CD4-positive, alpha-beta T cell (primary cell): Measurements from ENCODE around the gene TMEM132C. TPM values are rescaled to one million over a fixed set of nuclear protein-coding genes. Genes with fewer than 3 reads are reported as not detected.

Experiments used
- ATAC-seq: fragments of 200-7000 bp; cut with Tn5 transposase; one replicate; pipeline ENCODE4 v1.10.0; 2022; ENCODE audit warnings: mild to moderate bottlenecking; ENCODE audit not compliant: poor library complexity
- CTCF ChIA-PET: fragments of 350-600 bp; sonication (Branson Sonifier 250); formaldehyde crosslinking; loops from one replicate; lab custom pipeline; 2021; ENCODE audit warnings: antibody characterized with exemption, inconsistent platforms; lab: Charles Lee
- POLR2A ChIA-PET: fragments of 350-600 bp; sonication (Branson Sonifier 250); formaldehyde crosslinking; loops from one replicate; lab custom pipeline; 2021; ENCODE audit warnings: antibody characterized with exemption, inconsistent platforms; lab: Charles Lee
- DNase-seq, 14 experiments: peaks; one replicate each; pipeline ENCODE4 v3.0.0-alpha.2; 2013 to 2020; ENCODE audit warnings: mixed read lengths in 2 of 14
- H3K27ac ChIP-seq, 2 donors: one replicate each; pipeline versions ENCODE4 v1.5.1 to v1.7.0; 2013; ENCODE audit warnings: low read length in 2 of 2, low read depth in 1 of 2, mild to moderate bottlenecking in 1 of 2
- H3K27me3 ChIP-seq, 2 experiments: 1 replicate in 1 of 2; 2 replicates in 1 of 2; pipeline versions ENCODE4 v1.6.1 to v1.7.0; 2013; ENCODE audit warnings: low read length in 2 of 2, control low read depth in 1 of 2, mild to moderate bottlenecking in 1 of 2, moderate library complexity in 1 of 2; ENCODE audit not compliant: insufficient read depth in 2 of 2, control insufficient read depth in 1 of 2
- H3K36me3 ChIP-seq: one replicate; pipeline ENCODE4 v1.6.1; 2013; ENCODE audit warnings: low read length, control low read depth; ENCODE audit not compliant: insufficient read depth
- H3K4me1 ChIP-seq: one replicate; pipeline ENCODE4 v1.6.1; 2013; ENCODE audit warnings: low read length, control low read depth; ENCODE audit not compliant: insufficient read depth
- H3K4me3 ChIP-seq: one replicate; pipeline ENCODE4 v1.5.1; 2013; ENCODE audit warnings: mild to moderate bottlenecking, low read length, moderate library complexity
- H3K9me3 ChIP-seq, 2 experiments: 1 replicate in 1 of 2; 2 replicates in 1 of 2; pipeline versions ENCODE4 v1.6.1 to v1.7.0; 2013; ENCODE audit warnings: low read length in 2 of 2, mild to moderate bottlenecking in 2 of 2, control low read depth in 1 of 2, moderate library complexity in 1 of 2; ENCODE audit not compliant: control insufficient read depth in 1 of 2, insufficient read depth in 1 of 2
- H3K27ac Mint-ChIP-seq: one replicate; pipeline ENCODE4 v1.8.0; 2020; ENCODE audit warnings: mixed read lengths
- H3K27me3 Mint-ChIP-seq: one replicate; pipeline ENCODE4 v1.8.0; 2021; ENCODE audit warnings: mixed read lengths
- H3K36me3 Mint-ChIP-seq: one replicate; pipeline ENCODE4 v1.8.0; 2021; ENCODE audit warnings: low read depth, mixed read lengths
- H3K4me1 Mint-ChIP-seq: one replicate; pipeline ENCODE4 v1.8.0; 2021; ENCODE audit warnings: low read depth, mixed read lengths
- H3K4me3 Mint-ChIP-seq: one replicate; pipeline ENCODE4 v1.8.0; 2020; ENCODE audit warnings: mild to moderate bottlenecking, mixed read lengths
- H3K9me3 Mint-ChIP-seq: one replicate; pipeline ENCODE4 v1.8.0; 2020; ENCODE audit warnings: mixed read lengths
- intact Hi-C, 2 experiments: fragments of 100-400 bp; cut with DNase I in 1 of 2; cut with micrococcal nuclease in 1 of 2; formaldehyde crosslinking; loops; one replicate each; pipeline versions ENCODE4 v1.15.1 to v1.9.0; 2023 to 2025; cut with DNase I, micrococcal nuclease
- total RNA-seq, 174 experiments: library from RNA in 2 of 174; stranded (reverse) in 2 of 174; gene quantifications; one replicate each; pipeline ENCODE4 v1.2.3 and lab custom pipeline; 2021 to 2026
- TF ChIP-seq, protein P1 (sequence below): fragments of 200-600 bp; IDR thresholded peaks from one replicate; pipeline ENCODE4 v1.8.0; 2022; ENCODE audit warnings: antibody characterized with exemption, mild to moderate bottlenecking

TMEM132C gene
- total RNA-seq, 2 experiments from 2014 or later, result not detected

DNA sequence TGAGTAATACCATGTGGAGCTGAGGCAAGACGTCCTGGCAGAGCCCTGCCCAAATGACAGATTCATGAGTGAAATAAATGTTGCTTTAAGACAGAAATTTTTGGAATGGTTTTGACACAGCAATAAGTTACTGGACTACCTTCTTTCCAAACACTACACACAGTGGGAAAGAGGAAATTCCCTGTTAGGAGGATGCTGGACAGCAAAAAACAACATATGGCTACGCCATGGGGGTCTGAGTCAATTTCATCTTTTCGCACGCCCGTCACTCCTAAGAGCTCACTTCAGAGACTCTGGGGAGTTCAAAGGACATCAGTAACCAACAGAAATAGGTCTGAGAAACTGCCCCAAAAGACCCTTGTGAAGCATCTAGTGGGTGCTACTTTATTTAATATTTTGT lies 55.4 kb downstream of the TMEM132C start:
- H3K27ac Mint-ChIP-seq, result no peak overlapping the region
- H3K27me3 ChIP-seq, result no peaks in the 10 kb centered on the region
- intact Hi-C loops, result no loop called here
- H3K27ac ChIP-seq, result no peak overlapping the region
- ChIA-PET POLR2A (no interaction called here), CTCF (no interaction called here)
- H3K9me3 ChIP-seq, result peaks cover 7 to 21% of the 10 kb centered on the region in 2 experiments
- ATAC-seq (no peak), DNase-seq (no peak)
- no peak overlapping the region for H3K4me3 ChIP-seq
- no peaks in the 10 kb centered on the region for H3K4me1 Mint-ChIP-seq
- no peaks in the 10 kb centered on the region for H3K4me1 ChIP-seq
- no peak overlapping the region for H3K4me3 Mint-ChIP-seq
- H3K9me3 Mint-ChIP-seq, result peaks cover 5% of the 10 kb centered on the region
- no peaks in the 10 kb centered on the region for H3K27me3 Mint-ChIP-seq
- H3K36me3 ChIP-seq, result no peaks in the 10 kb centered on the region
- TF ChIP-seq, protein P1, sequence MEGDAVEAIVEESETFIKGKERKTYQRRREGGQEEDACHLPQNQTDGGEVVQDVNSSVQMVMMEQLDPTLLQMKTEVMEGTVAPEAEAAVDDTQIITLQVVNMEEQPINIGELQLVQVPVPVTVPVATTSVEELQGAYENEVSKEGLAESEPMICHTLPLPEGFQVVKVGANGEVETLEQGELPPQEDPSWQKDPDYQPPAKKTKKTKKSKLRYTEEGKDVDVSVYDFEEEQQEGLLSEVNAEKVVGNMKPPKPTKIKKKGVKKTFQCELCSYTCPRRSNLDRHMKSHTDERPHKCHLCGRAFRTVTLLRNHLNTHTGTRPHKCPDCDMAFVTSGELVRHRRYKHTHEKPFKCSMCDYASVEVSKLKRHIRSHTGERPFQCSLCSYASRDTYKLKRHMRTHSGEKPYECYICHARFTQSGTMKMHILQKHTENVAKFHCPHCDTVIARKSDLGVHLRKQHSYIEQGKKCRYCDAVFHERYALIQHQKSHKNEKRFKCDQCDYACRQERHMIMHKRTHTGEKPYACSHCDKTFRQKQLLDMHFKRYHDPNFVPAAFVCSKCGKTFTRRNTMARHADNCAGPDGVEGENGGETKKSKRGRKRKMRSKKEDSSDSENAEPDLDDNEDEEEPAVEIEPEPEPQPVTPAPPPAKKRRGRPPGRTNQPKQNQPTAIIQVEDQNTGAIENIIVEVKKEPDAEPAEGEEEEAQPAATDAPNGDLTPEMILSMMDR, result no peak
- H3K36me3 Mint-ChIP-seq, result no peaks in the 10 kb centered on the region

DNA sequence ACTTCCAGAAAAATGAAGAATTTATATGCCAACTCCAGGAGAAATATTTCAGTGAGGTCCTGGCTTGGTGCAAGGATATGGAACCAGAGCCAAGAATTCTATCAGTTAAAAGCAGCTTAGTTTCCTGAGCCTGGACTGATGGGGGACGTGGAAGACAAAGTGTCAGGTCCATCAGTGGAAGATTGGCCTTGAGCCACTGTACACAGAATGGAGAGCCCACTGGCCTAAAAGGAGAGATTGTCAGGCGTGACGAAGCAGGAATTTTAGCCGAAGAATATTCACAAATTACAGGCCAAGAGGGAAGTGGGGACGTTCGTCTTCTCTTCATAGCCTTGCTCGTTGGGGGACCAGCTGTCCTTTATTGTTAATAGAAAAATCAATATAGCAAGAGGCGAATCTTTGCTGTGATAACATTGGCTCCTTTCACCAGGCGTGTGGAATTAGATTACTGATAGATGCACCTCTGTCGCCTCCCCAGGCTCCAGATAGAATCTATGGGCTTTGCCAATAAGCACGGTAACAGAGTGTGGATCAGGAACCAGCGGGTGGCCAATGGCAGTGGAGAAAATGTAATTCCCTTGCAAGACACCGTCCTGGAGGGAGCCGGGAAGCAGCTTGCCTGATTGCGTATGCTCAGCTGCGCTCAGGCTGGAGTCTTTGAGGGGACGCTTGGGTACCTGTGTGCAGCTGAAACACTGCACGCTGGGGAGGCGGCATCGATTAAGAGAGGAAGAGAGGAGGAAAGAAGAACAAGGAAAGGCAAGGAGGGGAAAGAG lies 56.4 kb downstream of the TMEM132C start:
- DNase-seq (no peak), ATAC-seq (no peak)
- CTCF ChIA-PET, result no interaction called here
- Histone ChIP-seq H3K27me3 (no peaks in the 10 kb centered on the region), H3K9me3 (peaks cover 7 to 25% of the 10 kb centered on the region in 2 experiments), H3K4me3 (no peak overlapping the region), H3K27ac (no peak overlapping the region), H3K4me1 (no peaks in the 10 kb centered on the region), H3K36me3 (no peaks in the 10 kb centered on the region)
- POLR2A ChIA-PET, result no interaction called here
- Mint-ChIP-seq H3K36me3 (no peaks in the 10 kb centered on the region), H3K9me3 (peaks cover 5% of the 10 kb centered on the region), H3K4me1 (no peaks in the 10 kb centered on the region), H3K27ac (no peak overlapping the region), H3K4me3 (no peak overlapping the region), H3K27me3 (no peaks in the 10 kb centered on the region)
- TF ChIP-seq, protein P1, result no peak
- intact Hi-C loops, result no loop called here

DNA sequence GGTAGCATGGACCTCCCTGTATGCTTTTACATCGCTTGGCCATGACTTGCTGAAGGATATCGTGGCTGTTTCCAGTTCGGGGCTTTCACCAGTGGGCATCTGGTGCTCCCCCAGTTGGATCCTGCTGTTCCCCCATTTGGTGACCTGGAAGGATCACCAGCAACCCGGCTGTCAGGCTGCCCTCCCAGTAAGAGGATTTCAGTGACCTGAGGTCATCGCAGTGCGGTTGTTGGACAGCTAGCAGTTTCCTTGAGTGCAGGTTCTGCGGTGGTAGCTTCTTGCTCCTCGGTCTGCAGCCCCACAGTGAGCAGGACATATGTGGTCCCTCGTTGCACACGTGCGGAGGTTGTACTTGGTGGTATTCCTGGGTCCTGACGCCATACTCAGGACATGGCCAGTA lies 58.7 kb downstream of the TMEM132C start:
- H3K9me3 ChIP-seq, result peaks cover 7 to 27% of the 10 kb centered on the region in 2 experiments
- H3K4me1 ChIP-seq, result no peaks in the 10 kb centered on the region
- no peak for DNase-seq
- H3K4me3 ChIP-seq, result no peak overlapping the region
- Mint-ChIP-seq H3K36me3 (no peaks in the 10 kb centered on the region), H3K27me3 (no peaks in the 10 kb centered on the region), H3K9me3 (peaks cover 8% of the 10 kb centered on the region), H3K4me1 (no peaks in the 10 kb centered on the region), H3K27ac (no peak overlapping the region), H3K4me3 (no peak overlapping the region)
- intact Hi-C loops, result no loop called here
- TF ChIP-seq, protein P1, result no peak
- no peak for ATAC-seq
- POLR2A ChIA-PET, result no interaction called here
- CTCF ChIA-PET, result no interaction called here
- H3K27ac ChIP-seq, result no peak overlapping the region
- no peaks in the 10 kb centered on the region for H3K36me3 ChIP-seq
- H3K27me3 ChIP-seq, result no peaks in the 10 kb centered on the region
